ENCODE results near the gene PNPLA6. TPM values are rescaled to one million over a fixed set of nuclear protein-coding genes. Genes with fewer than 3 reads are reported as not detected.

Gene PNPLA6
- total RNA-seq, 1 donor from 2014 or later = 41.9 TPM

GRCh38 chr19:7513809-7514642 is 21.5 kb upstream of the PNPLA6 start:
- DNase-seq (ENCODE audit: low spot score) = no peak
- intact Hi-C loops (cut with DNase I) = no loop called here

GRCh38 chr19:7515110-7515644 is 20.3 kb upstream of the PNPLA6 start:
- no peak for DNase-seq (ENCODE audit: low spot score)
- intact Hi-C loops (cut with DNase I) = no loop called here

GRCh38 chr19:7515645-7516151 is 19.8 kb upstream of the PNPLA6 start, which contains the start of gene ZNF358:
ZNF358 (plus strand) TSS chr19:7516103; CDS start chr19:7519243, 3,140 bp downstream.
- intact Hi-C loops (cut with DNase I) = loop anchor here (2.0 kb wide), 1 partner anchor 19 kb away; the partner anchor contains the start of gene PNPLA6

GRCh38 chr19:7516333-7516732 is 19.2 kb upstream of the PNPLA6 start:
- intact Hi-C loops (cut with DNase I) = loop anchor here (2.0 kb wide), 1 partner anchor 18 kb away; the partner anchor contains the start of gene PNPLA6
- no peak for DNase-seq (ENCODE audit: low spot score)

More at GRCh38 chr19:7515645-7516151, 19.8 kb upstream of the PNPLA6 start, which contains the start of gene ZNF358:
- no peak for DNase-seq (ENCODE audit: low spot score)

- intact Hi-C loops (cut with DNase I) = loop anchor here (2.0 kb wide), 1 partner anchor 18 kb away; the partner anchor contains the start of gene PNPLA6
- DNase-seq (ENCODE audit: low spot score) = no peak
These were observed 18.6 kb upstream of the PNPLA6 start for GRCh38 chr19:7516878-7517277.

GRCh38 chr19:7519361-7520130 is 16.0 kb upstream of the PNPLA6 start:
- intact Hi-C loops (cut with DNase I) = loop anchor here (5.0 kb wide), 1 partner anchor 32 kb away; the partner anchor contains the start of gene PEX11G
- no peak for DNase-seq (ENCODE audit: low spot score)

- intact Hi-C loops (cut with DNase I) = loop anchor here (5.0 kb wide), 1 partner anchor 33 kb away; the partner anchor contains the start of gene PEX11G
- no peak for DNase-seq (ENCODE audit: low spot score)
These were observed 15.1 kb upstream of the PNPLA6 start for GRCh38 chr19:7520131-7521051.

- intact Hi-C loops (cut with DNase I) = loop anchor here (1.0 to 5.0 kb wide), 2 partner anchors 13 to 34 kb away; partner anchors contain the start of gene PEX11G
- DNase-seq (ENCODE audit: low spot score) = no peak
These were observed 13.9 kb upstream of the PNPLA6 start for GRCh38 chr19:7521551-7522071.

- intact Hi-C loops (cut with DNase I) = loop anchor here (1.0 to 5.0 kb wide), 2 partner anchors 12 to 35 kb away; partner anchors contain the start of gene PEX11G
These were observed 13.2 kb upstream of the PNPLA6 start, which contains the start of gene MCOLN1 for GRCh38 chr19:7522072-7522922. MCOLN1 (plus strand) TSS chr19:7522624; CDS start chr19:7522751, 127 bp downstream.

GRCh38 chr19:7522923-7523667 is 12.4 kb upstream of the PNPLA6 start:
- no peak for DNase-seq (ENCODE audit: low spot score)
- intact Hi-C loops (cut with DNase I) = loop anchor here (1.0 to 5.0 kb wide), 2 partner anchors 11 to 36 kb away; partner anchors contain the start of gene PEX11G

More at GRCh38 chr19:7522072-7522922, 13.2 kb upstream of the PNPLA6 start, which contains the start of gene MCOLN1:
- DNase-seq (ENCODE audit: low spot score) = peak; percentile 100

GRCh38 chr19:7524523-7524922 is 11.0 kb upstream of the PNPLA6 start:
- intact Hi-C loops (cut with DNase I) = loop anchor here (5.0 kb wide), 1 partner anchor 37 kb away; the partner anchor contains the start of gene PEX11G
- DNase-seq (ENCODE audit: low spot score) = no peak

GRCh38 chr19:7524992-7525739 is 10.4 kb upstream of the PNPLA6 start:
- intact Hi-C loops (cut with DNase I) = loop anchor here (5.0 kb wide), 1 partner anchor 38 kb away; the partner anchor contains the start of gene PEX11G
- no peak for DNase-seq (ENCODE audit: low spot score)

- no peak for DNase-seq (ENCODE audit: low spot score)
- intact Hi-C loops (cut with DNase I) = no loop called here
These were observed 9.2 kb upstream of the PNPLA6 start for GRCh38 chr19:7526059-7526929.

GRCh38 chr19:7527516-7528191 is 7.9 kb upstream of the PNPLA6 start:
- intact Hi-C loops (cut with DNase I) = no loop called here
- DNase-seq (ENCODE audit: low spot score) = no peak
